HL-60 (cell line): ENCODE measurements around the gene ANKRD23.

Experiments
- CTCF ChIP-seq: IDR thresholded peaks from one replicate; pipeline ENCODE4 v1.5.1; 2011; ENCODE audit warnings: low read length, control low read depth, inconsistent platforms; ENCODE audit not compliant: insufficient read depth
- POLR2AphosphoS5 ChIP-seq: IDR thresholded peaks from 2 replicates; pipeline ENCODE4 v1.6.1; 2012; ENCODE audit warnings: low read depth
- SPI1 ChIP-seq: IDR thresholded peaks from 2 replicates; pipeline ENCODE4 v1.6.1; 2012; ENCODE audit warnings: low read depth, mild to moderate bottlenecking, borderline replicate concordance
- TF ChIP-seq, protein P1 (sequence below): IDR thresholded peaks from 2 replicates; pipeline ENCODE4 v1.6.1; 2012; ENCODE audit warnings: low read depth; ENCODE audit not compliant: insufficient replicate concordance

- TF ChIP-seq POLR2AphosphoS5 = no peak
- TF ChIP-seq SPI1 = no peak
- TF ChIP-seq CTCF = no peak
- TF ChIP-seq, protein P1, sequence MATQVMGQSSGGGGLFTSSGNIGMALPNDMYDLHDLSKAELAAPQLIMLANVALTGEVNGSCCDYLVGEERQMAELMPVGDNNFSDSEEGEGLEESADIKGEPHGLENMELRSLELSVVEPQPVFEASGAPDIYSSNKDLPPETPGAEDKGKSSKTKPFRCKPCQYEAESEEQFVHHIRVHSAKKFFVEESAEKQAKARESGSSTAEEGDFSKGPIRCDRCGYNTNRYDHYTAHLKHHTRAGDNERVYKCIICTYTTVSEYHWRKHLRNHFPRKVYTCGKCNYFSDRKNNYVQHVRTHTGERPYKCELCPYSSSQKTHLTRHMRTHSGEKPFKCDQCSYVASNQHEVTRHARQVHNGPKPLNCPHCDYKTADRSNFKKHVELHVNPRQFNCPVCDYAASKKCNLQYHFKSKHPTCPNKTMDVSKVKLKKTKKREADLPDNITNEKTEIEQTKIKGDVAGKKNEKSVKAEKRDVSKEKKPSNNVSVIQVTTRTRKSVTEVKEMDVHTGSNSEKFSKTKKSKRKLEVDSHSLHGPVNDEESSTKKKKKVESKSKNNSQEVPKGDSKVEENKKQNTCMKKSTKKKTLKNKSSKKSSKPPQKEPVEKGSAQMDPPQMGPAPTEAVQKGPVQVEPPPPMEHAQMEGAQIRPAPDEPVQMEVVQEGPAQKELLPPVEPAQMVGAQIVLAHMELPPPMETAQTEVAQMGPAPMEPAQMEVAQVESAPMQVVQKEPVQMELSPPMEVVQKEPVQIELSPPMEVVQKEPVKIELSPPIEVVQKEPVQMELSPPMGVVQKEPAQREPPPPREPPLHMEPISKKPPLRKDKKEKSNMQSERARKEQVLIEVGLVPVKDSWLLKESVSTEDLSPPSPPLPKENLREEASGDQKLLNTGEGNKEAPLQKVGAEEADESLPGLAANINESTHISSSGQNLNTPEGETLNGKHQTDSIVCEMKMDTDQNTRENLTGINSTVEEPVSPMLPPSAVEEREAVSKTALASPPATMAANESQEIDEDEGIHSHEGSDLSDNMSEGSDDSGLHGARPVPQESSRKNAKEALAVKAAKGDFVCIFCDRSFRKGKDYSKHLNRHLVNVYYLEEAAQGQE = no peak
These were observed 1.9 kb downstream of the ANKRD23 start for GRCh38 chr2:96841701-96842495.
